Suprapubic skin (tissue), 4 donors: Measurements from ENCODE around the gene JAKMIP1.

Experiments used
- EP300 ChIP-seq: sonication (generic); formaldehyde crosslinking; IDR thresholded peaks from one replicate; pipeline ENCODE4 v1.6.1; 2017; ENCODE audit warnings: antibody characterized with exemption
- POLR2AphosphoS5 ChIP-seq, 3 donors: sonication (generic); formaldehyde crosslinking; IDR thresholded peaks; one replicate each; pipeline ENCODE4 v1.6.1; 2017; ENCODE audit warnings: antibody characterized with exemption in 3 of 3
- TF ChIP-seq, protein P1 (sequence below), 2 donors: fragments of 200-600 bp in 1 of 2; fragments of 450-650 bp in 1 of 2; sonication (generic) in 1 of 2; IDR thresholded peaks; one replicate each; pipeline ENCODE4 v1.5.1; 2016 to 2019; ENCODE audit warnings: antibody characterized with exemption in 2 of 2, mild to moderate bottlenecking in 1 of 2, moderate library complexity in 1 of 2

DNA sequence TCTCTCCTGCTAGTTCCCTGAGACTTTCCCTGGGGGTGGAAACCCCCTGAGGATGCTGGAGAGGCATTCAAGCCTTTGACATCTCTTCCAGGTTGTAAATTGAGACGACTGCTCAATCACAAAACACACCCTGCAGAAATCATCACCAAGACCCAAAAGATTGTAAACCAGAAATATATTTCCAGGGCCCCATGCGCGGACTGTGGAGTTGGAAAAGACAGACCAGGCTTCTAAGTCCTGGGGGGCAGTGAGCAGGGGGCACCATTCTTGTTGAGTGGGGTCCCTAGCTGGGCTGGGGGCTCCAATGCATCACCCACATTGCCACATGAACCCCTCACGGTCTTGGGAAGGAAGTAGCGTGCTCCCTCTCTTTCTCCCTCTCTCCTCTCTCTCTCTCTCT lies 94.2 kb downstream of the JAKMIP1 start:
- TF ChIP-seq, protein P1, sequence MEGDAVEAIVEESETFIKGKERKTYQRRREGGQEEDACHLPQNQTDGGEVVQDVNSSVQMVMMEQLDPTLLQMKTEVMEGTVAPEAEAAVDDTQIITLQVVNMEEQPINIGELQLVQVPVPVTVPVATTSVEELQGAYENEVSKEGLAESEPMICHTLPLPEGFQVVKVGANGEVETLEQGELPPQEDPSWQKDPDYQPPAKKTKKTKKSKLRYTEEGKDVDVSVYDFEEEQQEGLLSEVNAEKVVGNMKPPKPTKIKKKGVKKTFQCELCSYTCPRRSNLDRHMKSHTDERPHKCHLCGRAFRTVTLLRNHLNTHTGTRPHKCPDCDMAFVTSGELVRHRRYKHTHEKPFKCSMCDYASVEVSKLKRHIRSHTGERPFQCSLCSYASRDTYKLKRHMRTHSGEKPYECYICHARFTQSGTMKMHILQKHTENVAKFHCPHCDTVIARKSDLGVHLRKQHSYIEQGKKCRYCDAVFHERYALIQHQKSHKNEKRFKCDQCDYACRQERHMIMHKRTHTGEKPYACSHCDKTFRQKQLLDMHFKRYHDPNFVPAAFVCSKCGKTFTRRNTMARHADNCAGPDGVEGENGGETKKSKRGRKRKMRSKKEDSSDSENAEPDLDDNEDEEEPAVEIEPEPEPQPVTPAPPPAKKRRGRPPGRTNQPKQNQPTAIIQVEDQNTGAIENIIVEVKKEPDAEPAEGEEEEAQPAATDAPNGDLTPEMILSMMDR (IDR thresholded peaks at IDR 0.05): no peak
- TF ChIP-seq EP300 (no peak), POLR2AphosphoS5 (IDR thresholded peaks at IDR 0.05) (no peak)
